ENCODE results near the gene ZNF792.
"Not testable (repeated sequence)": the region's sequence is repeated elsewhere in the genome, so short reads cannot be mapped to it uniquely, and the experiment has no call there.

Gene ZNF792

GRCh38 chr19:34920090-34920786 lies 43.8 kb downstream of the ZNF792 start:
- DNase-seq: not testable (repeated sequence)

GRCh38 chr19:34918190-34918589 lies 45.8 kb downstream of the ZNF792 start:
- DNase-seq: no peak

GRCh38 chr19:34917144-34917543 lies 46.9 kb downstream of the ZNF792 start:
- DNase-seq: not testable (repeated sequence)

GRCh38 chr19:34910770-34911169 lies 53.3 kb downstream of the ZNF792 start:
- DNase-seq: no peak

Data from NCI-H446 treated with DMSO at 0.1 percent for 48 hours (cell line).